ENCODE measurements around the gene ABLIM2. TPM values are rescaled to one million over a fixed set of nuclear protein-coding genes. Genes with fewer than 3 reads are reported as not detected.

ABLIM2 gene
- total RNA-seq, 4 donors from 2014 or later: 4.2 to 28.5 (median 8.7) TPM

GRCh38 chr4:8106451-8107025 lies 52.1 kb downstream of the ABLIM2 start:
- H3K27ac ChIP-seq (replicated peaks in 1 of 4): no peak overlapping the region

DNA sequence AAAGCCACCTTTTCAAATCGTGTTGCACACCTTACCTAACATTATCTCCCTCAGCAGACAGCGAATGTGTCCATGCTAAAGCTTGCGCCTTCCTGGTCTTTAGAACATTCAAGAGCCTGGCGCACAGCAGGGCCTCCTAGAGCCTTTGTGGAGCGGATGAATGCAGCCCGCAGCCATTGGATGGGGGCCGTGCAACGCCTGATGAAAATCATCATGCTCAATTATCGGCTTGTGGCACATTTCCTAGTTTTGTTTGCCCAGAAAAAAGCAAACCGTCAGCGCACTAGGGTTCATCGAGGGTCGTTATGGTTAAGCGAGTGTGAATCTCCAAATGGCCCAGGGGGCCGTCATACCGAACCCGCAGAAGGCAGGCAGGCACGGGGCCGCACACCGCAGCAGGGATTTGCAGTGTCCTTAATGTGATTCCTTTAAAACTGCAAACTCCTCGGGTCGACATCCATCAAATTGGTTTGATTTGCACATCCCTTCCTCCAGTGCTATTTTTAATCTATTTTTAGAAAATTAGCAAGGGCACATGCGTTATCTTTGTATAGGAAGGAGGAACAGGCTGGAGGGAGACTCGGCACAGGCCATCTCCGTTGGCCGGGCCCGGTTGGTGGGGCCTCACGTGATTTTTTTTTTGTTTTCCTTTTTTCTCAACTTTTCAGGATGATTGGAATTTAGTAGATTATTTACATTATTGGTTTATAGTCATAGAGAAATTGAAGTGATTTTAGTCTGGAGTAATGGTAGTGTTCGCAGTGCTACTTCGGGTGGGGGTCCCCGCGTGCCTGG lies 53.1 kb downstream of the ABLIM2 start:
- WGBS: 92% methylated on average over 32 of the region's 32 CpGs
- Histone ChIP-seq H3K9me3 (no peaks in the 10 kb centered on the region), H3K27me3 (peaks cover 0 to 8% (median 0%) of the 10 kb centered on the region in 4 donors), H3K36me3 (peaks cover 0 to 10% (median 0%) of the 10 kb centered on the region in 4 donors), H3K27ac (replicated peaks in 1 of 4) (no peak overlapping the region), H3K4me1 (peaks cover 13 to 17% (median 15%) of the 10 kb centered on the region in 4 donors), H3K4me3 (no peak overlapping the region)
- no peak for TF ChIP-seq POLR2AphosphoS5 (IDR thresholded peaks at IDR 0.05)
- TF ChIP-seq POLR2A (IDR thresholded peaks at IDR 0.05; ENCODE audit: low read depth): no peak
- TF ChIP-seq CTCF (IDR thresholded peaks at IDR 0.05): no peak
- TF ChIP-seq EP300 (IDR thresholded peaks at IDR 0.05): no peak
- intact Hi-C loops (cut with DNase I): no loop called here
- DNase-seq (ENCODE audit: extremely low spot score): no peak

More at GRCh38 chr4:8106451-8107025, 52.1 kb downstream of the ABLIM2 start:
- Histone ChIP-seq H3K4me3 (no peak overlapping the region), H3K27me3 (peaks cover 0 to 8% (median 0%) of the 10 kb centered on the region in 4 donors), H3K4me1 (peaks cover 3 to 9% (median 6%) of the 10 kb centered on the region in 4 donors), H3K9me3 (no peaks in the 10 kb centered on the region), H3K36me3 (peaks cover 0 to 10% (median 0%) of the 10 kb centered on the region in 4 donors)
- intact Hi-C loops (cut with DNase I): no loop called here
- DNase-seq (ENCODE audit: extremely low spot score): no peak
- 94% methylated on average over 22 of the region's 24 CpGs for WGBS
- no peak for TF ChIP-seq CTCF (IDR thresholded peaks at IDR 0.05)
- TF ChIP-seq EP300 (IDR thresholded peaks at IDR 0.05): no peak

DNA sequence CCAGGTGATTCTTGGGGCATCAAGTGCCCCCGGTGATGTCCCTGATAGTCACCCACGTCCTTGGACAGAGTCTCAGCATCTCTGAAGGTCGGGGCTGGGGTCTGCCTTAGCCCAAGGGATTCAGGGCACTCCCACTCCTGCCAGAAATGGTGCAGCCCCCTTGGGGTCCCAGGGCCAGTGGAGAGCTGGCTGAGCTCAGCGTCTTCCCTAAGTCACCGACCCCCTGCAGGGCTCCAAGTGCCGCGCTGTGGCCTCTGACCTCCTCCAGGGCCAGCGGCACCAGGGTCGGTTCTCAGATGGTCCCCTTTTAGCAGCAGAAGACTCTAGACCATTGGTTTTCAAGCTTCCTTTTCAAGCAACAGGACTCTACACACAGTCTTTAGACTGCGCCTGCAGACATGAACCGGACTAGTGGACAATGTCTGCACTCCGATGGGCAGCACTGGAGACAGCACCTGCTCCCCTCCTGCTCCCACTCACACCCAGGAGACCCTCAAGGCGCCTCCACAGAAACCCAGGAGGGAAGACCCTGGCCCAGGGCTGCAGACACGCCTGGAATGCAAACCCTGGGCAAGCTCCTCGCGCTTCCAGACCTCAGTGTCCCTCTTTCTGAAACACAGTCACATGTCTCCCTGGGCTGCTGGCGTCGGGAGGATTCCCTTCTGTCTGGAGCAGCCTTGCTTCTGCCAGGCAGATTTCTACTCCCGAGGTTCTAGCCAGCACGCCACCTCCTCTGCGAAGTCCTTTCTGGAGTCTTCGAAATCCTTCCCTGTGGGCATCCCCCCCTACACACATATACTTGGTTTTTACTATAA lies 53.9 kb downstream of the ABLIM2 start:
- TF ChIP-seq POLR2AphosphoS5 (IDR thresholded peaks at IDR 0.05) (no peak), POLR2A (IDR thresholded peaks at IDR 0.05; ENCODE audit: low read depth) (no peak), CTCF (IDR thresholded peaks at IDR 0.05) (no peak), EP300 (IDR thresholded peaks at IDR 0.05) (no peak)
- Histone ChIP-seq H3K36me3 (peaks cover 0 to 10% (median 0%) of the 10 kb centered on the region in 4 donors), H3K27me3 (peaks cover 0 to 8% (median 0%) of the 10 kb centered on the region in 4 donors), H3K4me3 (no peak overlapping the region), H3K9me3 (no peaks in the 10 kb centered on the region), H3K4me1 (peaks cover 8 to 24% (median 21%) of the 10 kb centered on the region in 4 donors), H3K27ac (replicated peaks in 1 of 4) (no peak overlapping the region)
- DNase-seq (ENCODE audit: extremely low spot score): no peak
- 78% methylated on average over 21 of the region's 22 CpGs for WGBS
- intact Hi-C loops (cut with DNase I): no loop called here

DNA sequence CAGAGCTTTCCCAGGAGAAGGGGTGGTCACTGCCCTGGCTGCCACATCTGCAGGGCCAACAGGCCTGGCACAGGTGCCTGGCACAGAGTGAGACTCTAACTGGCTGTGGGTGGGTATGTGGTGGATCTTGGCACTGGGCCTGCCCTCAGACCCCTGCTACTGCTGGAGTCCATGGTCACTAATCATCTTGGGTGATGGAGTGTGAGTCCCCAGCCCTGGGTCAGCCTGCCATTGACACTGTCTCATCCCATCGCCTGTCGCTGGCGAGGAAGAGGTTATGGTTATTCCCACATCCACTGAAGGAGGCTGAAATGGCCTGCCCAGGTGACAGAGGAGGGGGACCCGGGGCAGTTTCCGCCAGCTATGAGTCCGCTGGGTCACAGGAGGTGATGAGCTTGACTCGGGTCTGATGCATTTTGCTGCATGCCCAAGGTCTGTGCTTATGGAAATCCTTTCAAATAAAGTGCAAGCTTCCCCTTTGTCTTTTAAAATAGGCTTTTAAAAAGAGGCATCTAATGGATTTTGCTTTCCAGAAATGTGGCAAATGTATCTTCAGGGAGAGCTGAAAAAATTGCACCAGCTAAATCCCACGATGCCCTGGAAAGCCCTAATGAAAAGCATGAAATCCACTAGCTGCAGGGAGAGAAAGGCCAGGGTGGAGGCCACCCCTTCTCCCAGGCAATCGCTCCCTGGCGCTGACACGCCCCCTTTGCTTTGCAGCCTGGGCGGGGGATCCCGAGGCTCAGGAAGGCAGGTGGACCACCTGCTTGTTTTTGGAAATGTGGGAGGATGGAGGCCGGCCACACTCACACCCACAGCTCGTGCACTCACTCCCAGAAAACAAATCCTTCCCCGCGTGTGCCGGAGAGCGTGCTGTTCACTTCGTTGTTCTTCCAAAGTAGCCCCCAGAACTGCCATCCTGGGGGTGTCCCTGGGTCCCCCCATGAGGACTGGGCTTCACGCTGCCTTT lies 54.9 kb downstream of the ABLIM2 start:
- TF ChIP-seq EP300 (IDR thresholded peaks at IDR 0.05) (no peak), CTCF (IDR thresholded peaks at IDR 0.05) (no peak), POLR2AphosphoS5 (IDR thresholded peaks at IDR 0.05) (no peak), POLR2A (IDR thresholded peaks at IDR 0.05; ENCODE audit: low read depth) (no peak)
- H3K27ac ChIP-seq (replicated peaks in 1 of 4): no peak overlapping the region
- 90% methylated on average over 21 of the region's 21 CpGs for WGBS

More for the DNA sequence above, 54.9 kb downstream of the ABLIM2 start:
- intact Hi-C loops (cut with DNase I): no loop called here
- H3K9me3 ChIP-seq: no peaks in the 10 kb centered on the region
- H3K4me1 ChIP-seq: peaks cover 8 to 31% (median 28%) of the 10 kb centered on the region in 4 donors
- H3K4me3 ChIP-seq: no peak overlapping the region
- peaks cover 0 to 10% (median 0%) of the 10 kb centered on the region in 4 donors for H3K36me3 ChIP-seq
- DNase-seq (ENCODE audit: extremely low spot score): no peak
- H3K27me3 ChIP-seq: peaks cover 0 to 8% (median 0%) of the 10 kb centered on the region in 4 donors
